Endothelial cell (in vitro differentiated cells): ENCODE data around the gene MAGEB2. TPM values are rescaled to one million over a fixed set of nuclear protein-coding genes. Genes with fewer than 3 reads are reported as not detected.

ENCODE experiments used
- DNase-seq: peaks from one replicate; pipeline ENCODE4 v3.0.0; 2021; ENCODE audit warnings: low spot score
- H3K27ac Mint-ChIP-seq: one replicate; pipeline ENCODE4 v1.8.0; 2021; ENCODE audit warnings: mixed read lengths, inconsistent platforms; ENCODE audit not compliant: unreplicated experiment
- H3K27me3 Mint-ChIP-seq: one replicate; pipeline ENCODE4 v1.8.0; 2021; ENCODE audit warnings: mild to moderate bottlenecking, moderate library complexity, mixed read lengths, inconsistent platforms; ENCODE audit not compliant: unreplicated experiment
- H3K36me3 Mint-ChIP-seq: one replicate; pipeline ENCODE4 v1.8.0; 2021; ENCODE audit warnings: mild to moderate bottlenecking, low read depth, mixed read lengths, inconsistent platforms; ENCODE audit not compliant: unreplicated experiment
- H3K4me1 Mint-ChIP-seq: one replicate; pipeline ENCODE4 v1.8.0; 2021; ENCODE audit warnings: mild to moderate bottlenecking, mixed read lengths, inconsistent platforms; ENCODE audit not compliant: unreplicated experiment
- H3K4me3 Mint-ChIP-seq: one replicate; pipeline ENCODE4 v1.8.0; 2021; ENCODE audit warnings: mild to moderate bottlenecking, mixed read lengths, inconsistent platforms; ENCODE audit not compliant: unreplicated experiment
- H3K9me3 Mint-ChIP-seq: one replicate; pipeline ENCODE4 v1.8.0; 2021; ENCODE audit warnings: mixed read lengths, inconsistent platforms; ENCODE audit not compliant: unreplicated experiment
- CTCF ChIP-seq: fragments of 200-600 bp; sonication (generic); IDR thresholded peaks from one replicate; pipeline ENCODE4 v1.5.0; 2021; ENCODE audit warnings: antibody characterized with exemption; ENCODE audit not compliant: unreplicated experiment
- total RNA-seq: library from RNA; stranded (reverse); fragmentation: NEBNext Ultra II Directional; extraction: Animal tissue kit (Norgen Biotek cat#: 25700); gene quantifications from one replicate; pipeline ENCODE4 v1.2.1, GENCODE V29; 2021; ENCODE audit not compliant: unreplicated experiment

MAGEB2 gene
- total RNA-seq, 1 donor from 2014 or later = not detected

- TF ChIP-seq CTCF = no peak
- DNase-seq = no peak
- Mint-ChIP-seq H3K27me3 (no peaks in the 10 kb centered on the region), H3K4me3 (no peak overlapping the region), H3K9me3 (no peaks in the 10 kb centered on the region), H3K4me1 (peaks cover 4% of the 10 kb centered on the region), H3K36me3 (no peaks in the 10 kb centered on the region), H3K27ac (no peak overlapping the region)
Measured at GRCh38 chrX:30262763-30263162, 47.4 kb downstream of the MAGEB2 start.

Other genes starting within 250 kb of the MAGEB2 start
- not detected for gene MAGEB3, start 15.1 kb downstream of the MAGEB2 start, total RNA-seq
- gene MAGEB4, start 26.4 kb downstream of the MAGEB2 start, total RNA-seq = not detected
- not detected for gene MAGEB1, start 31.6 kb downstream of the MAGEB2 start, total RNA-seq
- gene NR0B1, start 93.8 kb downstream of the MAGEB2 start, total RNA-seq = not detected